Esophagus mucosa (tissue), 1 donor: ENCODE data around the gene C1QTNF12. TPM values are rescaled to one million over a fixed set of nuclear protein-coding genes. Genes with fewer than 3 reads are reported as not detected.

Experiments used
- ATAC-seq: fragments of 200-7000 bp; cut with Tn5 transposase; one replicate; pipeline ENCODE4 v1.9.1; 2020
- total RNA-seq: library from RNA; stranded (reverse); gene quantifications from one replicate; pipeline ENCODE4 v1.2.4, GENCODE V29; 2023
- donor health status: DM: yes; HTN: yes; CAD: no.

The C1QTNF12 gene
- total RNA-seq, 1 donor from 2014 or later, result 3.9 TPM

GRCh38 chr1:1226566-1227362 is 19.8 kb downstream of the C1QTNF12 start:
- no peak for ATAC-seq

- no peak for ATAC-seq
Observed at GRCh38 chr1:1225913-1226312, 20.6 kb downstream of the C1QTNF12 start.

GRCh38 chr1:1225238-1225845 is 21.2 kb downstream of the C1QTNF12 start:
- peak; percentile 56 for ATAC-seq

GRCh38 chr1:1223891-1224290 is 22.6 kb downstream of the C1QTNF12 start:
- ATAC-seq, result no peak

- ATAC-seq, result no peak
Observed at GRCh38 chr1:1223321-1223720, 23.2 kb downstream of the C1QTNF12 start.

GRCh38 chr1:1222575-1223225 is 23.8 kb downstream of the C1QTNF12 start:
- no peak for ATAC-seq

GRCh38 chr1:1221887-1222574 is 24.5 kb downstream of the C1QTNF12 start:
- no peak for ATAC-seq

- ATAC-seq, result no peak
Observed at GRCh38 chr1:1220197-1220596, 26.3 kb downstream of the C1QTNF12 start.

- ATAC-seq, result no peak
Observed at GRCh38 chr1:1219341-1219740, 27.2 kb downstream of the C1QTNF12 start.

- ATAC-seq, result no peak
Observed at GRCh38 chr1:1218524-1219200, 27.9 kb downstream of the C1QTNF12 start.

- peak; percentile 39 for ATAC-seq
Observed at GRCh38 chr1:1217621-1218523, 28.6 kb downstream of the C1QTNF12 start.

GRCh38 chr1:1216770-1217620 is 29.5 kb downstream of the C1QTNF12 start:
- no peak for ATAC-seq

GRCh38 chr1:1215881-1216605 is 30.5 kb downstream of the C1QTNF12 start:
- ATAC-seq, result no peak

- no peak for ATAC-seq
Observed at GRCh38 chr1:1215080-1215676, 31.3 kb downstream of the C1QTNF12 start.

GRCh38 chr1:1213345-1214265 is 32.9 kb downstream of the C1QTNF12 start, which contains the start of gene TNFRSF4:
TSS of gene TNFRSF4 (minus strand) at chr1:1214153. CDS start at chr1:1214127, 26 bp downstream.
- peak; percentile 1 for ATAC-seq

- ATAC-seq, result peak; percentile 15
Observed at GRCh38 chr1:1212780-1213344, 33.7 kb downstream of the C1QTNF12 start.
